Hippocampal formation (tissue), 2 donors: Measurements from ENCODE around the gene CCNI2.

Experiments
- DNase-seq, 2 donors: peaks; one replicate each; lab custom pipeline; 2025; lab: John Stamatoyannopoulos, UW

CCNI2 gene

DNA sequence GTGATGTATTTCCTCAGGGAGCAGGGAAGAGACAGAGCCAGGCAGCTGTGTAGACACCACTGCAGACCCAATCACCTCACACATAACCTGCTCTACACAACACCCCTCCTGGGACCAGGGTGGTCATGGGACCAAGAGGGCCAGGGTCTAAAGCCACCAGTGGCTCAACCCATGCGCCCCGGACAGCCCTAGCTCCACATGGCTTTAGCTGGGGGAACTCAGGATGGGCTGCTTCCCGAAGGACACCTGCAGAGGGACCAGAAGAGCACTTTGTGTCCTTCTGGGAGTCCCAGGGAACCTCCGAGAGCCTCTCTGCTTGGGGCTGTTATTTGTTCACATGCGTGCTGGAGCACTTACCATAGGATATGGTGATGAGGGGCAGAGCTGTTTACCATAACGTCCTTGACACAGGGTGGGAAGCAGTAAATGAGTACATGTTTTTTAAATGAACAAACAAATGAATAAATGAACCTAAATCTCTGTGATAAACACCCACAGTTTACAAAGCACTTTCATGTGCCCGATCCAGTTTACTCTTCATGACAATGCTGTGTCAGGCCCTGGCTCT lies 17.5 kb downstream of the CCNI2 start:
- no peak for DNase-seq

DNA sequence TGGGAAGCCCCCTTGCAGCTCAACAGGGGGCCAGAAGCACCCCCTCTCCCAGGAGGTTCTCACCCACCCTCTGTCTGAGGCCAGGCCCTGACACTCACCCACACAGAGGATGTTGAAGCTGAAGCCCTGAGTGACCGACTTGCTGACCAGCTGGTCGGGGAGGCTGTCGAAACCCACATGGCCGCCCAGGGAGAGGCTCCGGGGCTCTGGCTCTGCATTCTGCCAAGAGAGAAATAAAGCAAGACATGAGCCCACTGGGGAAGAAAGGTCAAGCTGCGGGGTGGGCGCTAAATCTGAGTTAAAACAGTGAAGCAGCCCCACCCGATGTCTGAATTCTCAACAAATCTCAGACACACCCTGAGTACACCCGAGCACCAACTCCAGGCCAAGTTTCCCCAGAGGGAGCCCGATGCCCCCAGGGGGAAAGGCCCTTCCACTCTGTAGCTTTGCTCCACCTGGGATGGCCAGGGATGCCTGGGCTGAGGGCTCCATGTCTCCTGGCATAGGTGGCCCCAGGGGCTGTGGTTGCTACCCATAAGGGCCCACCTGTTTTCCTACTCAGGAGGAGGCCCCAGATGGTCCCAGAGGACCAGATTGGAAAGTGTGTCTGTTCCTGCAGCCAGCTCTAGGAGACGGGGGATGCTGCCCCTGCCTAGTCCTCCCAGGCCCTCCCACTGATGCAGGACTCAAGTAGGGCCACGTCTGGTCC lies 18.2 kb downstream of the CCNI2 start:
- no peak for DNase-seq

DNA sequence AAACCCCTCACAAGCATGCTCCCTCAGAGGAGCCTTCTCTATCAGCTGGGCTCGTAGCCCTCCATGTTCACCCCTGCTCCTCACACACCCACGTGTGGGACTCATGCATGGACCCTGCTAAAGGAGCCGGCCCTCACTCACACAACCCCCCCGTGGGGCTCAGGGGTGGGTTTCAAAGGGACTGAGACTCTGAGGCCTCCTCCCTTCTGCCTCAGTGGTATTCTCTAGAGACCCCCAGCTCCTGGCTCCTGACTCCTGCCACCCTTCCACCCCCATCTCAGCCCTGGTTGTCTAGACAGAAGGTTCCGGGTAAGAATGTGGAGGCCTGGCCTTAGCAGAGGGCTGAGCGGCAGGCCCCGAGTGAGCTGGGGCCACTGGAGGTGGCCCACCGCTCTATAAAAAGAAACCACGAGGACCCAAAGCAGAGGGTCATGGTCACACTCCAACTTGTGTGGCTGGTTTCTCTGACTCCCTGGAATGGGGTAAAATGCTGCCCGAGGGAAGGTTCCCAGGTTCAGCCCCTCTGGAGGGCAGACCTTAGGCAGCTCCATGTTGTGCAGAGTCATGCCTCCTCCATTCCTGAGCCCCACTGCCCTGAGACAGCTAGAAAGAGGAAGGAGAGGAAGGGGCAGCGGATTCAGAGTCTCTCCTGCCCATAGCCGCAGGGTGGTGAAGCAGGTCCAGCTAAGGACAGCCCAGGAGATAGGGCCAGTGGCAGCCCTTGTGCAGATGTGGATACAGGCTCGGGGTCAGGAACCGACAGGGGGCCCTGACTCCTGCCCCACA lies 19.0 kb downstream of the CCNI2 start:
- no peak for DNase-seq

DNA sequence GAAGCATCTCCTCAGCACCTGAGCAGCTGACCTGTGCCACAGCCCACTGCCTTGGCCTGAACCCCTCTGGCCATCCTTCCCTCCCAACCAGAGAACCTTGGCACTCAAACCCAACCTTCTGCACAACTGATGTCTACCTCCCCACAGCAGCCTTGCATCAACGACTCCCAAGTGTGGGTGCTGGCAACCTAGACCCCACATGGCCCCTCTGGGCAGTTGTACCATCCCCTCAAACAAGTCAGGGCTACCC lies 19.5 kb downstream of the CCNI2 start:
- DNase-seq, result no peak

DNA sequence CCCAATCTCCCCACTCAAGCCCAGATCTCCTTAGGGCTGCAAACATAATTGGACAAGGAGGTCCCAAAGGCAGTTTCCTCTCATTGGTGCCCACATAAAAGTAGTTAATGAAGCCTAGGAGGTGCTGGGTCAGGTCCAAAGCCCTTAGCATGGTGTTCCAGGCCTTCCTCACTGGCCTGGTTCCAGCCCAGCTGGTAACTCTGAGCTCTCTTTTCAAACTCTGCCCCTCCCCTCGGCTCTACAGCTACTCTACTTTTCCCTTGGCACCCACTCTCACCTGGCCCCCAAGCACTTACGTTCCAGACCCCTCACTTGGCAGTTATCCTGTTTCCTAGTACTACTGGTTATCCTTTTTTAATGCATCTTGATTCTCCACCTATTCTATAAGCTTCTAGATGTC lies 19.9 kb downstream of the CCNI2 start:
- peak; percentile 32 to 36 for DNase-seq

DNA sequence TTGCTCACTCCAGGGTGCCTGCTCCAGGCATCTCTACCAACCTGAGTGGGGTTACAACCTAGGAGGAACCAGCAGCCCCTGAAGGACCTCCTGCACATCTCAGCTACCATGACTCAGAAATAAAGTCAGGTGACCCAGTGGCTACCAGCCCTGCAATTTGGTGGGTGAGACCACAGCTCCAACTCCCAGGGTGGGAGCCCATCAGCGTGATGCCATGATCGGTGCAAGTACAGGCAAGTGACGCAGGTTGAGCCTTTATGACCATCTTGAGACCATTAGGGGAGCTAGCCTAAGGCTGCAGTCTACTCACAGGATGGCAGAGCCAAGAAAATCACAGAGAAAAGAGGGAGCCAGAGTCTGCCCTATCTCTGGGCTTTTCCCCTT lies 21.3 kb downstream of the CCNI2 start:
- DNase-seq, result no peak

DNA sequence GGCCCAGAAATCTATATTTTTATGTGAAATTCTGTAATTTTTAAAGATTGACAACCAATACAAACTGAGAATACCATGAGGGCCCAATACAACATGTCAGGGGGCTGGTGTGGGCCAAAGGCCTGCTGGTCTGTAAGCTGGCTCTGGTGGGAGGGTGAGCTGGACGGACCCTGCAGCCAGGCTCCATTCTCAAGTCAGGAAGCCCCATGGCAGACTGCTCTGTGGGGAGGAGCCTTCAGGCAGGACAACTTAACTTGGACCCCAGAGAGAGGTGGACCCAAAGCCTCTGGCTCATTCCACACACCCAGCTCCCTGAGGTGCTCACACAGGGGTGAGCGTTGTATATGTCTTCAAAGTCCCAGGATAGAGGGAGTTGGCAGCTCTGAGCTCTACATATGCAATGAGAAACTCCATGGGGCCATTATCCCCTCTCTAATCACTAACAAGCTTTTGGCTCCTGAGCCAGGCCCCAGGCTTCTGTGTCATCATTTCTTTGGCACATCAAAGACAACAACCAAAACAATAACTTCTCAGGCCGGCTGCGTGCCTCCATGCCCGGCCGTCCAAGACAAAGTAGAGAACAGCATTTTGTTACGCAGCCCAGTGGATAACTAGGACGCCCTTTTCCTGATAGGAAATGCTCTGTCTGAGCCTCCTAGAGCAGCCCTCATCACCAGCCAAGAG lies 23.4 kb downstream of the CCNI2 start:
- DNase-seq, result peak; percentile 26 to 40

DNA sequence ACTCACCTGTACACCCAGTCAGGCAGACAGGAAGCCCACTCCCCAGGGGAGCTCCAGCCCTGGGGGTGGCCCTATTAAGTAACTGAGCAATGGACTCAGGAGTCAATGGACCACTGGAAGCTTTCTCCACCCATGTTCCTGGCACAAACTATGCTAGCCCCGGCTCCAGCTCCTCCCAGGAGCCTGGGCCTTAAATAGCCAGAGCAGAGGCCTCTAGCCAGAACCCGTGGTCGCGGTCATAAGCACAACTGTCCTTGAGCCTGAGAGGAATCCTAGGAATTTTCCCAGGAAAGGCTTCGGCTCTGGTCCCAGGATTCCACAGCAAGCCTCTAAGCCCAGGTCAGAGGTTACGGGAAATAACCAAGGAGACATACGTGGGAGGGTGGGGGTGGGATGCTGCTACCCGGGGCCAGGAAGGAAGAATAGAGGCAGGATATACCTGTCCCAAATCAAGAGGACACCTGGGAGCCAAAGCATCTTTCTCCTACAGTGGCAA lies 24.3 kb downstream of the CCNI2 start:
- DNase-seq, result no peak

DNA sequence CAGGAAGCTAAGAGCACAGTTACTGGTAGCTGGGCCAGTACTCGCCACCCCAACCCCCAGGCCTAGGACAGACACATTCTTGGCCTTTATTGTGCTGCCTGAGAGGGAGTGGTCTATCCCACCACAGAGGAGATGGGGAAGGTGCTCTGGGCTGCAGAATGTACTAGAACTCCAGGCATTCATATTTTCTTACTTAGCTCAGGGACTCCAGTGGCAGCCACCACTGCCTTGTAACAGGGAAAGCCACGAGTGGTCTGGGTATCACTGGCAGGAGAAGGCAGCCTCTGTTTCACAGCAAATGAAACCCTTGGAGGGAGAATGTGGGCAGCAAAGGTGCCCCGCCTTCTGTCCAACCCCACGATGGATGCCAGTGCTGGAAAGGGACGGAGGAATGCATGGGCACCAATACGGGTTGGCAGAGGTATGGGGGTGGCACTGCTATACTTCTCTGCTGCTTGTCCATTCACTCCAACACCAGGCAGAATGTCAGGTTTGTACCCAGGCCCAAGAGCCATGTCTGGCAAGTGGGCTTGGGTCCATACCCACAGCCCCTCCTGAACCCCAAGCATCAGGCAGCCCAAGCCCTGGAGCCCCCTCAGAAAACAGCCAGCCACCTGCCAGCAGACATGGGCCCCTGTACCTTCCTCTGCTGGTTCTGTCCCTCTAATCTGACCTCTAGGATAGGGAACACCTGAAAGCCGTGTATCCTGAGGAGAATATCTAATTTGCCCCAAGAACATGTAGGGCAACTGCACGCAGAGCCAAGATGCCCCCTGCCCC lies 25.3 kb downstream of the CCNI2 start:
- DNase-seq, result no peak

DNA sequence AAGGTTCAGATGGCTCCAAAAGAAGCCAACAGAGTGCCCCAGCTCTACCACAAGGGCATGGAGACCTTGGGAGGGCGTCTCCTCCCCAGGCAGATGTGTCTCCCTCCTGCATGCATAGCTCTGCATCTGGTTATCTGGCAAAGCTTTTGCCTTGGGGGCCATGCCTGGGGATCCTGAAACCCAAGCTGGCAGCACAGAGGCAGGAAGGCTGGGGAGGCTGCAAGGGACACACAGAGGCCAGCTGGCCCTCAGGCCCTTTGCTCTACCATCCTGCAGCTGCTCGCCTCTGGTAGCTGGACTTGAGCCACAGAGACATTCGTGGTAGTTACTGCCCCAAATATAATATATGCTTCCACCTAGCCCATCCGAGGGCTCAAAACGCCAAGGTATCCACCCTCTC lies 25.9 kb downstream of the CCNI2 start:
- peak; percentile 12 to 22 for DNase-seq

DNA sequence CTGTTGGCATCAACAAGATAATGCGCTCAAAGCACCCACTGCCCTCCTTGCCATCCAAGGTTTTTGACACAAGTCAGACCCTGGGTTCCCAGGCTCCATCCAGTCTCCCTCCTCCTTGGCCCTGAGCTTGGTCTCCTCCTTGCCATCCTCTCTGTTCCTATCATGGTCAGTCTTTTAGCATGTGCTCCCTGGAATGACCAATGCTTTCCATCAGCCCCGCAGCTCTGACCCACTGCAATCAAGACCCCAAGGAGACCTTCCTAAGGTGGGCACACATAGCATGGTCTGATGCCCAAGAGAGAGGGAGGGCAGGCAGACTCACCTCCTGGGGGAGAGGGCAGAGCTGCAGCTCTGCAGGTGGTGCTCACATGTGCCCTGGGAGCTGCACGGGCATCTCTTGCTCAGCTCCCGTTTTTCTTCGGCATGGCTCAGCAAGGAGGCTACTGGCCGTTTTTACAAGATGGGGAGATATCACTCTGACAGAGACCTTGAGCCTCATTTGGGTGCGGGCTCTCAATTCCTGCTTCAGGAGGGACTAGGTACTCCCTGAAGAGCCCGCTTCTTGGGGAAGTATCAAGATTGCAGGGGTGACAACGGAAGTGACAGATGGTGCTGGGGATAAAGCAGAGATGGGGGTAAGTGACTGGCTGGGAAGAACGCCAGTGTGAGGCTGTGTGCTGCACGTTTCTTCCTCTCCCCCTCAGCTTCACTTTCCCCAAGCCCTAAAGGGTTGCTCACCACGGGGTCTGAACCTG lies 26.6 kb downstream of the CCNI2 start:
- DNase-seq, result no peak

DNA sequence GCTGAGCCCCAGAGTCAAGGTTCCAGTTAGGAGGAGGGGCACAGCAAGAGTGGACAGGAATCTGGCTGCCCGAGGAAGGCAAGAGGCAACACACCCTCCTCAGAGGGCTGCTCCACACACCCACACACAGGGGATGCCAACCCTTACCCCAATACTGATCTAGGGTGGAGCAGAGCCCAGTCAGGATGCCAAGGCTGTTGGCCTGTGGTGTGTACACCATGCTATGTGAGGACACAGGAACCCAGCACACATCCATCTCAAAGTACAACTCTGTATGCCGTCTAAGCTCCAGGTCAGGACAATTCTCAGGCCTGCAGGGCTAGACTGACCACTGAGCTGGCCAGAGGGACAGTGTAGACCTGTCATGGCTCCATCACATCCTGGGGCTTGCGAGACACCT lies 27.2 kb downstream of the CCNI2 start:
- DNase-seq, result no peak

DNA sequence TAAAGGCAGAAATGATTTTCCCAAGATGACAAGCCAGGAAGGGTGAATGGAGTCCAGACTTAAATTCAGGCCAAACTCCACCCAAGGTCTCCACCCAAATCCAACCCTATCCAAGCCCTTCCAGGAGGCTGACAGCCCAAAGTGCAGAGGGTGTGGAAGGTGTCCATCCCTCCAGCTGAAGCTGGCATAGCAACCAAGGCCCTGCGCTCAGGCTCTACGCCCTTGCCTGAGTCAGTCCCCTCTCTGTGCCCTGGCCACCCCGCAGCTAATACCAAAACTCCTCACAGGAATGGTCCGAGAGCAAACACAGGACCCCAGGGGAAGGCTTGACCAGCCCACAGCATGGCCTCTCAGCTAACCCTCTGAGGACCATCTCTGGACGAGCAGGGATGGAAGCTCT lies 27.7 kb downstream of the CCNI2 start:
- no peak for DNase-seq

DNA sequence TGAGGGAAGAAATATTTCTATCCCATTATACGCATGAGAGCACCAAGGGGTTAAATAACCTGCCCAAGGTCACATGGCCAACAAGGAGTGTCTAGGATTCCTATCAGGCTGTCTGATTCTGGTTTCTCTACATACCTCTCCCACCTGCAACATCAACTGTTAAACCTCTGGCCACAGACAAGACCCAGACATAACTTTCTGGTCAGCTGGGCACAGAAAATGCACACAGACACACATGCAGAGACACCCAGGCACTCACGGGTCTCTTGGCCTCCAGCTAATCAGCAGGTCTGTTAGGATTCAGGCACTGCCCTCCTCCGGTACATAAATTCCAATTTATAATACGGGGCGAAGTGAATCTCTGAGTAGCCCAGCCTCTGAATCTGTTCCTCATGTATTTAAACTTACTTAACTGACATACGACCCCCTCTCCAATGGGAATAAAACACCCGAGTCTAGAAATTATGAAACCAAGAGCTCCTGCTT lies 28.3 kb downstream of the CCNI2 start:
- DNase-seq, result no peak

DNA sequence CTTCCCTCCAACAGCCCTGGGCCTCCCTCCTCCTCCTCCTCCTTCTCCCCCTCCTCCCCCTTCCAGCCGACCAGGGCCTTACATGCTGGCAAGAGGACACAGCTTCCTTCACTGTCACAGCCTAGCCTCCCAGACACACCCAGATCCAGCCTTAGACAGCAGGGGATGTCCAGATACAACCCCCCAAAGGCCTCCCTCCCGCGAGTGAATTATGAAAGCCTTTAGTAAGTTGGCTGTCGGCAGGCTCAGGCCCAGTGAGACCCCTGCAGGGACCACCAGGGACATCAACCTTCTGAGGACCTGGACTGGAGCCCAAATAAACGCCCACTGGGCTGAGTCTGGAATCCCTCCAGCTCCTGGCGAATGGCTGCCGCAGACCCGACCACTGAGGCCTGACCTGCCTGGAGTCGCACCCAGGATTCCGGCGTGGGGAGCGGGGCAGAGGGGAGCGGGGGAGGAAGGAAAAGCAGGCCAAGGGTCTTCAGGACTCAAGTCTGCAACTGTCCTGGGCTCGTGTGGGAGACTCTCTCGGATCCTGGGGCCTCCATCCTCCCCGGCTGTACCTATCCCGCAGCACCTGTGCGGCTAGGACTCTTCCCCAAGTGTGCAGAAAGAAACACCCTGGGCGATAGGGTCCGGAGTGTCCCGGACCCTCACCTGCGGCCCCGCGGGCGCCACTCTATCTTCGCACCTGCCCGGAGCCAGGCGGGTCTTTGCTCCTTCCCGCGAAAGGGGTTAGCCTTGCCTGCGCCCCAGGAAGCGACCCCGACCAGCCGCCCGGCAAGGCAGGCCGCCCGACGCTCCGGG lies 29.1 kb downstream of the CCNI2 start:
- DNase-seq, result peak; percentile 65 to 68

DNA sequence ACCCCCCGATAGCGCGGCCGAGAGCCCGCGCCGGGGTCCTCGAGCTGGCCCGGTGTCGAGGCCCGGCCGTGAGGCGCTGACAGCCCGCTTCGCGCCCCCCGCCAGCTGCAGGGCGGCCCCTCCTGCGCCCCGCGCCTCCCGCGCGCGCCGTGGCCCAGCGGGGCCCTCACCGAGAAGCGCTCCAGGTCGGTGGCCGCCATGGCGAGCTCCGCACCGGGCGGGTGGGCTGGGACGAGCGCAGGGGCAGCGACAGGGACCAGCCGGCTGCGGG lies 29.6 kb downstream of the CCNI2 start:
- DNase-seq, result no peak

DNA sequence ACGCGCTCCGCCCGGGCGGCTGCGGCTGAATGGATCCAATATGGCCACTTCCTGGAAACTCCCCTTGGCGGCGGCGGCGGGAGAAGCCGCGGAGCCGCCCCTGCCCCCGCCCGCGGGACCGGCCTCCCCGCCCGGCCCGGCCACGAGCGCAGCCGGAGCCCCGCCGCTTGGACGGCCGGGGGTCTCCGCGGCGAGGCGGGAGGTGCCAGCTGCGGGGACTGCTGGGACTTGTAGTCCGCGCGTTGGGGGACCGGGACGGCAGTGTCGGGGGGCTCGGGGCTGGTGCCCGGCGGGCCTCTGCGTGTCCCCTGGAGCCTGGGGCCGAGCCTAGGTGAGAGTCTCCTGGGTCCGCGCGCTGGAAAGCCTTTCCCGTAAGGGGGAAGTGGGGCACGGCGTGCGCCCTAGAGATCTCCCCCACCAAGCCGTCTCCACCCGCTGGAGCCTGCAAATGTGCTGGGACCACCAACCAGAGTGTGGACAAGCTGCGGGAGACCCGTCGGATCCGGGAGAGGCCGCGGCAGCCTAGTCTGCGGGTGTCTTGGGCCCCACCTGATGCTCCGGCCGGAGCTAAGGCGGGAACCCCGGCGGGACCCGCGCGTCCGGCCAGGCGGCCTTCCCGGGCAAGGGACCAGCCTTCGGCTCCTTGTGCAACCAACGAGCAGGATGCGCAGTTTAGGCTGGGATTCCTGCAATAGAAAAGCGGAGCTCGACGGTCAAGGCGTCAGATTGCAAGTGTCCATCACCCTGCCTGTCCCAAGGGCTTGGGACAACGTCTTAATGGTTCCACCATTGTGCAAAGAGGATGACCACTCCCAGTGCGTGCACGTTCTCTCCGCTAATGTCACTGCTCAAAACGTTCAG lies 30.2 kb downstream of the CCNI2 start, which contains the start of gene SEPTIN8:
TSS of gene SEPTIN8 (minus strand) at position 31 of the 861 bp plus-strand sequence. CDS start 102 bp downstream, outside the sequence.
- peak; percentile 38 to 66 for DNase-seq

DNA sequence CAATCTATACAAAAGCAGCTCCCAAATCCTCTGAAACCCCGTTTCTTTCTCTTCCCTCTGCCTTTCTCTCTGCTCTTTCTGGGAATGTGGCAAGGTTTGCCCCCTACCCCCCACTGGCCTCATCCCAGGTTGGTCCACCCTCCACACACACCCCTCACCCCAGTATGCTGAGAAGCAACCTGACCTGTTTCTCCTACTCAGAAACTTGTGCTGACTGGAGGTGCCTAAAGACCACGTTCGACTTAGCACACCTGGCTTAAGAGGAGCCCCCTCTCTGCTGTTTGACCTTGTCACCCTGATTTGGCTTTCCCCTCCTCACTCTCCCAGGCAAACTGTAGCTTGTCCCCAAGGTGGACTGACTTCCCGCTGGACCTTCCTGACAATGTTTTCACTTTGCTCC lies 30.9 kb downstream of the CCNI2 start:
- no peak for DNase-seq

DNA sequence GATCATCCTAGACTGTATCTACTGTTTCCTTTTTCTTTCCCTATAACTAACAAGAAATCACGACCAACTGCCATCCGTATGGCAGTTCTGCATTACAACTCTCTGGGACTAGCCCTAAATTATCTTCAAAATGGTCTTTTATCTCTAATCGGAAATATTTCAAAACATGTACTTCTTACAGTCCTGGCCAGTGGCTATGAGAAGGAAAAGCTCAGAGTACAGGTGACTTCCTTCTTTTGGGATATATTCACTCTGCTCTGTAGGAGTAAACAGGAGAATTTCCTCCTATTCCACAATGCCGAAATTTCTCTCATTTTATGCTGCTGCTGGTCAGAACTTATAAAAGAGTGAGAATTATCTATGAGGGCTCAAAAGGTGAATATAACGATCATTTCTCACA lies 31.6 kb downstream of the CCNI2 start:
- DNase-seq, result no peak
